Measurements from ENCODE around the gene AGPAT3. TPM values are rescaled to one million over a fixed set of nuclear protein-coding genes. Genes with fewer than 3 reads are reported as not detected.
A peak's percentile ranks its signal among the peaks of the same experiment; 100 is the strongest.

Gene AGPAT3, protein sequence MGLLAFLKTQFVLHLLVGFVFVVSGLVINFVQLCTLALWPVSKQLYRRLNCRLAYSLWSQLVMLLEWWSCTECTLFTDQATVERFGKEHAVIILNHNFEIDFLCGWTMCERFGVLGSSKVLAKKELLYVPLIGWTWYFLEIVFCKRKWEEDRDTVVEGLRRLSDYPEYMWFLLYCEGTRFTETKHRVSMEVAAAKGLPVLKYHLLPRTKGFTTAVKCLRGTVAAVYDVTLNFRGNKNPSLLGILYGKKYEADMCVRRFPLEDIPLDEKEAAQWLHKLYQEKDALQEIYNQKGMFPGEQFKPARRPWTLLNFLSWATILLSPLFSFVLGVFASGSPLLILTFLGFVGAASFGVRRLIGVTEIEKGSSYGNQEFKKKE
- total RNA-seq = 10 to 100 TPM; 31.3 to 53.5 TPM

- Histone ChIP-seq H3K4me1 (replicated peaks) (peaks cover 11% of the 10 kb centered on the region), H3K36me3 (no peaks in the 10 kb centered on the region), H3K9me3 (no peaks in the 10 kb centered on the region), H3K4me3 (peak within 1 kb of the TSS; percentile 68 to 87), H3K27ac (peak within 1 kb of the TSS; percentile 92 to 94), H3K27me3 (replicated peaks; ENCODE audit: insufficient read depth) (no peaks in the 10 kb centered on the region)
- WGBS = under 1% methylated on average over 58 of the region's 102 CpGs
- TF ChIP-seq POLR2A (IDR thresholded peaks at IDR 0.05) (no peak), POLR2AphosphoS5 (IDR thresholded peaks at IDR 0.05) (no peak)
- TF ChIP-seq, protein P1, sequence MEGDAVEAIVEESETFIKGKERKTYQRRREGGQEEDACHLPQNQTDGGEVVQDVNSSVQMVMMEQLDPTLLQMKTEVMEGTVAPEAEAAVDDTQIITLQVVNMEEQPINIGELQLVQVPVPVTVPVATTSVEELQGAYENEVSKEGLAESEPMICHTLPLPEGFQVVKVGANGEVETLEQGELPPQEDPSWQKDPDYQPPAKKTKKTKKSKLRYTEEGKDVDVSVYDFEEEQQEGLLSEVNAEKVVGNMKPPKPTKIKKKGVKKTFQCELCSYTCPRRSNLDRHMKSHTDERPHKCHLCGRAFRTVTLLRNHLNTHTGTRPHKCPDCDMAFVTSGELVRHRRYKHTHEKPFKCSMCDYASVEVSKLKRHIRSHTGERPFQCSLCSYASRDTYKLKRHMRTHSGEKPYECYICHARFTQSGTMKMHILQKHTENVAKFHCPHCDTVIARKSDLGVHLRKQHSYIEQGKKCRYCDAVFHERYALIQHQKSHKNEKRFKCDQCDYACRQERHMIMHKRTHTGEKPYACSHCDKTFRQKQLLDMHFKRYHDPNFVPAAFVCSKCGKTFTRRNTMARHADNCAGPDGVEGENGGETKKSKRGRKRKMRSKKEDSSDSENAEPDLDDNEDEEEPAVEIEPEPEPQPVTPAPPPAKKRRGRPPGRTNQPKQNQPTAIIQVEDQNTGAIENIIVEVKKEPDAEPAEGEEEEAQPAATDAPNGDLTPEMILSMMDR (IDR thresholded peaks at IDR 0.05) = no peak
- intact Hi-C loops (cut with DNase I) = no loop called here
- DNase-seq (ENCODE audit: low spot score) = no peak
These were observed at the start of gene AGPAT3 for GRCh38 chr21:43864962-43865539. Gene AGPAT3, plus strand, starts transcription at chr21:43865223. Its CDS starts 94,459 bp downstream, at chr21:43959682.

- no peak for TF ChIP-seq POLR2A (IDR thresholded peaks at IDR 0.05)
- TF ChIP-seq, protein P1 (IDR thresholded peaks at IDR 0.05) = no peak
- TF ChIP-seq POLR2AphosphoS5 (IDR thresholded peaks at IDR 0.05) = no peak
- no peak overlapping the region for H3K27ac ChIP-seq
- no peak overlapping the region for H3K4me3 ChIP-seq
- 85% methylated on average over 15 of the region's 15 CpGs for WGBS
- peaks cover 7% of the 10 kb centered on the region for H3K4me1 ChIP-seq (replicated peaks)
- H3K27me3 ChIP-seq (replicated peaks; ENCODE audit: insufficient read depth) = no peaks in the 10 kb centered on the region
- intact Hi-C loops (cut with DNase I) = loop anchor here (10.0 kb wide), 1 partner anchor 119 kb away; no protein-coding TSS in a partner anchor
- no peak for DNase-seq (ENCODE audit: low spot score)
- H3K36me3 ChIP-seq = no peaks in the 10 kb centered on the region
- no peaks in the 10 kb centered on the region for H3K9me3 ChIP-seq
These were observed 49.0 kb upstream of the AGPAT3 start for GRCh38 chr21:43815991-43816390.

DNA sequence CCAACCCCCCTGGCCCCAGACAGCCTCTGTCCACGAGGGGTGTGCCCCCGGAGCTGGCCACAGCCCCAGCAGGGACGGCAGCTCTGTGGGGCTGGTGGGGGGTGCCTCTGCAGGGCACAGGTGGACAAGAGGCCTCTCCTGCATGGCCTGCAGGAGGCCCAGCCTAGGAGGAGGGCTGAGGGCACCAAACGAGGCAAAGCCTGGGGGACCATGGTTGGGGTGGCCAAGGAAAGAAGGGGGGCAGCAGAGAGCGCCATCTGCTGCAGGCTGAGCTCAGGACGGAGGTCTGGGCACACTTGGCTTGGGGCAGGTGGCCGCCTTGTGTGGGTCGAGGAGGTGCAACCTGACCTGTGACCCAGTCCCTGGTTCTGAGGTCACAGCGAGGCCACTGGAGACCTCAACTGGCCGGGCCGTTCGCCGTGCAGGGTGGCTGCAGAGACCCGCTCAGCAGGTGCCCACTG, 48.4 kb upstream of the AGPAT3 start:
- no peak for DNase-seq (ENCODE audit: low spot score)
- intact Hi-C loops (cut with DNase I) = loop anchor here (10.0 kb wide), 1 partner anchor 118 kb away; no protein-coding TSS in a partner anchor

GRCh38 chr21:43817157-43818086, 47.6 kb upstream of the AGPAT3 start:
- Histone ChIP-seq H3K36me3 (no peaks in the 10 kb centered on the region), H3K4me1 (replicated peaks) (peaks cover 5% of the 10 kb centered on the region), H3K9me3 (no peaks in the 10 kb centered on the region), H3K27ac (no peak overlapping the region), H3K4me3 (no peak overlapping the region), H3K27me3 (replicated peaks; ENCODE audit: insufficient read depth) (no peaks in the 10 kb centered on the region)
- 80% methylated on average over 28 of the region's 29 CpGs for WGBS
- intact Hi-C loops (cut with DNase I) = loop anchor here (10.0 kb wide), 1 partner anchor 117 kb away; no protein-coding TSS in a partner anchor
- TF ChIP-seq, protein P1 (IDR thresholded peaks at IDR 0.05) = no peak
- TF ChIP-seq POLR2A (IDR thresholded peaks at IDR 0.05) = no peak
- no peak for TF ChIP-seq POLR2AphosphoS5 (IDR thresholded peaks at IDR 0.05)
- no peak for DNase-seq (ENCODE audit: low spot score)

More for the DNA sequence above, 48.4 kb upstream of the AGPAT3 start:
- TF ChIP-seq POLR2A (IDR thresholded peaks at IDR 0.05) (no peak), POLR2AphosphoS5 (IDR thresholded peaks at IDR 0.05) (no peak)
- TF ChIP-seq, protein P1 (IDR thresholded peaks at IDR 0.05) = no peak
- no peak overlapping the region for H3K27ac ChIP-seq
- peaks cover 7% of the 10 kb centered on the region for H3K4me1 ChIP-seq (replicated peaks)
- H3K4me3 ChIP-seq = no peak overlapping the region
- 79% methylated on average over 9 of the region's 14 CpGs for WGBS
- no peaks in the 10 kb centered on the region for H3K36me3 ChIP-seq
- H3K27me3 ChIP-seq (replicated peaks; ENCODE audit: insufficient read depth) = no peaks in the 10 kb centered on the region
- H3K9me3 ChIP-seq = no peaks in the 10 kb centered on the region

Data from prostate gland (tissue), 2 donors.